ENCODE results near the gene ATP1A3. TPM values are rescaled to one million over a fixed set of nuclear protein-coding genes. Genes with fewer than 3 reads are reported as not detected.

The ATP1A3 gene
- total RNA-seq, 4 donors from 2014 or later: 0.55 TPM; not detected in 3

- no peak for DNase-seq
- Histone ChIP-seq H3K27ac (no peak overlapping the region), H3K9me3 (no peaks in the 10 kb centered on the region), H3K4me3 (peak overlapping the region in 1 of 2 donors; percentile 12), H3K27me3 (peaks cover 24 to 64% of the 10 kb centered on the region in 2 donors), H3K36me3 (no peaks in the 10 kb centered on the region), H3K4me1 (peaks cover 0 to 11% of the 10 kb centered on the region in 2 donors)
- intact Hi-C loops (cut with DNase I; ENCODE audit: low total_unique reads): no loop called here
- TF ChIP-seq POLR2A (IDR thresholded peaks at IDR 0.05) (no peak), CTCF (IDR thresholded peaks at IDR 0.05) (no peak)
Observed at GRCh38 chr19:41928754-41929535, 65.1 kb downstream of the ATP1A3 start.

DNA sequence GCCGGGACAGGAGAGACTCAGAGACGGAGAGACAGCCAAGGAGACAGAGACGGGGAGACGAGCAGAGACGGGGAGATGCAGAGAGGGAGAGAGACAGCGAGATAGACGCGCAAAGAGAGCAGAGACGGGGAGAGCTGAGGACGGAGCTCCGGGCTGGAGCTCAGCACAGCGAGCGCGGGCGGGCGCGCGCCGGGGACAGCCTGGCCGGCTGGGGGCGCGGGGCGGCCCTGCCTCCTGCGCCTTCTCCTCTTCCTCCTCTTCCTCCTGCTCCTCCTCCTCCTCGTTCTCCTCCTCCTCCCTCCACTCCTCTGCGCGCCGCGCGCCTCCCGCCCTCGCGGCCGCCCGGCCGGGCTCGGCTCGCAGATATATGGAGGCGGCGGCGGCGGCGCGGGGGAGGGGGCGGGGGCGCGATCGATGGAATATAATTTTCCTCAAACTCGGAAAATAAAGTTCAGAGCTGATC is 65.8 kb downstream of the ATP1A3 start, which contains the start of gene ERFL:
ERFL (minus strand) TSS at position 229 of the 463 bp plus-strand sequence. CDS start 15,530 bp downstream, outside the sequence.
- Histone ChIP-seq H3K27me3 (peaks cover 24 to 64% of the 10 kb centered on the region in 2 donors), H3K4me3 (peak within 1 kb of the TSS in 1 of 2 donors; percentile 12), H3K27ac (no peak within 1 kb of the TSS), H3K9me3 (no peaks in the 10 kb centered on the region), H3K36me3 (no peaks in the 10 kb centered on the region), H3K4me1 (peaks cover 0 to 11% of the 10 kb centered on the region in 2 donors)
- DNase-seq: no peak
- intact Hi-C loops (cut with DNase I; ENCODE audit: low total_unique reads): no loop called here
- TF ChIP-seq CTCF (IDR thresholded peaks at IDR 0.05): no peak
- TF ChIP-seq POLR2A (IDR thresholded peaks at IDR 0.05): no peak

GRCh38 chr19:41927497-41928192 is 66.4 kb downstream of the ATP1A3 start:
- Histone ChIP-seq H3K27ac (no peak overlapping the region), H3K9me3 (no peaks in the 10 kb centered on the region), H3K4me1 (peaks cover 0 to 11% of the 10 kb centered on the region in 2 donors), H3K36me3 (no peaks in the 10 kb centered on the region), H3K27me3 (peaks cover 24 to 61% of the 10 kb centered on the region in 2 donors), H3K4me3 (no peak overlapping the region)
- intact Hi-C loops (cut with DNase I; ENCODE audit: low total_unique reads): no loop called here
- TF ChIP-seq POLR2A (IDR thresholded peaks at IDR 0.05): no peak
- TF ChIP-seq CTCF (IDR thresholded peaks at IDR 0.05): no peak
- no peak for DNase-seq

- Histone ChIP-seq H3K36me3 (no peaks in the 10 kb centered on the region), H3K9me3 (no peaks in the 10 kb centered on the region), H3K4me1 (peaks cover 0 to 11% of the 10 kb centered on the region in 2 donors), H3K27ac (no peak overlapping the region), H3K27me3 (peaks cover 24 to 61% of the 10 kb centered on the region in 2 donors), H3K4me3 (no peak overlapping the region)
- TF ChIP-seq POLR2A (IDR thresholded peaks at IDR 0.05) (no peak), CTCF (IDR thresholded peaks at IDR 0.05) (no peak)
- intact Hi-C loops (cut with DNase I; ENCODE audit: low total_unique reads): no loop called here
- DNase-seq: no peak
Observed at GRCh38 chr19:41926763-41927496, 67.1 kb downstream of the ATP1A3 start.
